ENCODE results near the gene AGK.

DNA sequence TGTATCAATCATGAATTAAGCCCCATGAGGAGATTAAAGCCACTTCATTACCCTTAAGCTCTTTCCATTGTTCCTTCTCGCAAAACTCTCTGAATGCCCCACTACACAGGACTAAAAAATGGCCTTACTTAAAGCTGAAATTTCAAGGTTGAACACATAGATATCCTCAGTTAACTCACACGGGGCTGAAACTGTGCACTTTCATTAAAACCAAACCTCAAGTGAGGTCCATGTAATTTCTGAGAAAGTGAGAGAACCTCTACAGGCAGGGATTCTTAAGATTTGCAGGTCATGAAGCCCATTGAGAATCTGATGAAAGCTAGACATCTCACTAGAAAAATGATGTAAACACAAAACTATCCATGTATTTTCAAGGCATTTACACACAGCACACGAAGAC lies 134.9 kb downstream of the AGK start:
- TF ChIP-seq POLR2A (IDR thresholded peaks at IDR 0.05; ENCODE audit: low read depth, low read length) = no peak
- TF ChIP-seq POLR2AphosphoS5 (IDR thresholded peaks at IDR 0.05; ENCODE audit: low read depth, low read length) = no peak

Measured in GM12891 (cell line).